ENCODE data around the gene TRIM34. TPM values are rescaled to one million over a fixed set of nuclear protein-coding genes. Genes with fewer than 3 reads are reported as not detected.
A peak's percentile ranks its signal among the peaks of the same experiment; 100 is the strongest.

The TRIM34 gene
- total and polyA plus RNA-seq, 10 of the 15 experiments (the other 5 are each of a cell fraction or from before 2014, with no cell fraction given), result 16.7 to 51.4 (median 21.5) TPM

- in situ Hi-C loops (cut with MboI), result loop anchor here (5.0 kb wide), 1 partner anchor 197 kb away; no protein-coding TSS in a partner anchor
- 50% methylated on average over 4 of the region's 4 CpGs for WGBS (ENCODE audit: insufficient coverage, insufficient replicate concordance, low lambda C conversion rate, missing lambda C conversion rate)
- ATAC-seq (no peak), DNase-seq (ENCODE audit: low read depth, low spot score) (no peak), FAIRE-seq (no peak)
- no peak overlapping the region for H2AFZ ChIP-seq (ENCODE audit: control insufficient read depth, low read depth, low read length)
- no peak overlapping the region for H3K4me3 ChIP-seq
- no peaks in the 10 kb centered on the region; the same call in 1 of the 2 replicates for H4K20me1 ChIP-seq (ENCODE audit: control insufficient read depth, insufficient read depth)
- ChIA-PET POLR2A (no interaction called here), RAD21 (ENCODE audit: unreplicated experiment) (interaction anchor here (1.4 kb wide), 1 partner anchor 27 kb away, joined by 3 read pairs; no protein-coding TSS in a partner anchor), CTCF (interaction anchor here (0.7 to 2.0 kb wide), 5 partner anchors 7 to 204 kb away, joined by 3 to 5 read pairs (median 3); partner anchors contain the start of genes OR52N2 and TRIM34), SMC1A (ENCODE audit: uncharacterized antibody, unreplicated experiment) (interaction anchor here (0.7 to 1.4 kb wide), 5 partner anchors 17 to 267 kb away, joined by 3 to 4 read pairs (median 3); partner anchors contain the start of gene TRIM5)
- no peak overlapping the region for H3K4me2 ChIP-seq (ENCODE audit: control insufficient read depth, insufficient read depth)
- no peaks in the 10 kb centered on the region for H3K79me2 ChIP-seq (ENCODE audit: control insufficient read depth, insufficient read depth, low read length)
- BruUV-seq (replicated peaks), result no TSS peak
- H3K27me3 ChIP-seq (replicated peaks in 1 of 2; ENCODE audit: control insufficient read depth in 2 of 2, insufficient read depth in 2 of 2, low read length in 1 of 2), result no peaks in the 10 kb centered on the region
- no peak overlapping the region for H3K27ac ChIP-seq (ENCODE audit: control insufficient read depth, insufficient read depth)
- intact Hi-C loops (cut with micrococcal nuclease; ENCODE audit: unreplicated experiment), result no loop called here
- 0 out of 4 replicates have a peak, but pooled peaks cover 0 to 2% of the 10 kb centered on the region in 2 experiments for H3K36me3 ChIP-seq (ENCODE audit: control insufficient read depth in 2 of 2, insufficient read depth in 2 of 2, low read length in 1 of 2)
- no peaks in the 10 kb centered on the region for H3K9me3 ChIP-seq (replicated peaks; ENCODE audit: control insufficient read depth, insufficient read depth, low read length)
- TF ChIP-seq BHLHE40 (IDR thresholded peaks at IDR 0.05; ENCODE audit: borderline replicate concordance in 1 of 2, low read depth in 2 of 2, low read length in 1 of 2) (no peak), RFX5 (IDR thresholded peaks at IDR 0.05; ENCODE audit: low read depth, low read length) (no peak), NR2F1 (conservative IDR thresholded peaks at IDR 0.05) (no peak), RAD51 (IDR thresholded peaks at IDR 0.05) (no peak), FOXM1 (IDR thresholded peaks at IDR 0.05; ENCODE audit: low read depth, low read length) (no peak)
- no peak overlapping the region for H3K9ac ChIP-seq (ENCODE audit: control insufficient read depth, insufficient read depth, low read length)
- no peaks in the 10 kb centered on the region for H3K4me1 ChIP-seq (ENCODE audit: control insufficient read depth, insufficient read depth, low read length)
Measured at GRCh38 chr11:5604896-5605295, 19.9 kb upstream of the TRIM34 start.

- no peaks in the 10 kb centered on the region for H3K27me3 ChIP-seq (replicated peaks in 1 of 2; ENCODE audit: control insufficient read depth in 2 of 2, insufficient read depth in 2 of 2, low read length in 1 of 2)
- no peaks in the 10 kb centered on the region; the same call in 1 of the 2 replicates for H3K4me1 ChIP-seq (ENCODE audit: control insufficient read depth, insufficient read depth, low read length)
- 29% methylated on average over 5 of the region's 5 CpGs for WGBS (ENCODE audit: insufficient coverage, insufficient replicate concordance, low lambda C conversion rate, missing lambda C conversion rate)
- intact Hi-C loops (cut with micrococcal nuclease; ENCODE audit: unreplicated experiment), result no loop called here
- CTCF ChIA-PET, result interaction anchor here (0.8 to 1.4 kb wide), 7 partner anchors 9 to 285 kb away, joined by 3 to 6 read pairs (median 3); partner anchors contain the start of genes TRIM34, TRIM5 and TRIM6
- no peaks in the 10 kb centered on the region; the same call in 1 of the 2 replicates for H4K20me1 ChIP-seq (ENCODE audit: control insufficient read depth, insufficient read depth)
- SMC1A ChIA-PET (ENCODE audit: uncharacterized antibody, unreplicated experiment), result interaction anchor here (0.9 to 2.1 kb wide), 11 partner anchors 21 to 285 kb away, joined by 3 to 14 read pairs (median 4); partner anchors contain the start of gene TRIM5
- in situ Hi-C loops (cut with MboI), result no loop called here
- POLR2A ChIA-PET, result interaction anchor here (1.2 kb wide), 1 partner anchor 72 kb away, joined by 4 read pairs; no protein-coding TSS in a partner anchor
- no peak overlapping the region for H3K4me3 ChIP-seq
- no peak for DNase-seq (ENCODE audit: low read depth, low spot score)
- H3K9me3 ChIP-seq (replicated peaks; ENCODE audit: control insufficient read depth, insufficient read depth, low read length), result no peaks in the 10 kb centered on the region
- BruUV-seq (replicated peaks), result no TSS peak
- RAD21 ChIA-PET (ENCODE audit: unreplicated experiment), result interaction anchor here (1.1 to 1.4 kb wide), 2 partner anchors 26 to 79 kb away, joined by 3 read pairs; partner anchors contain the start of gene TRIM5
- H3K4me2 ChIP-seq (ENCODE audit: control insufficient read depth, insufficient read depth), result no peak overlapping the region
- no peaks in the 10 kb centered on the region for H3K79me2 ChIP-seq (ENCODE audit: control insufficient read depth, insufficient read depth, low read length)
- ATAC-seq, result peak; percentile 77
- no peak overlapping the region for H3K27ac ChIP-seq (ENCODE audit: control insufficient read depth, insufficient read depth)
- H3K9ac ChIP-seq (ENCODE audit: control insufficient read depth, insufficient read depth, low read length), result no peak overlapping the region
- no peak overlapping the region for H2AFZ ChIP-seq (ENCODE audit: control insufficient read depth, low read depth, low read length)
- peaks cover 0 to 2% of the 10 kb centered on the region in 2 experiments; a peak in 1 of 4 replicates for H3K36me3 ChIP-seq (ENCODE audit: control insufficient read depth in 2 of 2, insufficient read depth in 2 of 2, low read length in 1 of 2)
- FAIRE-seq, result no peak
- TF ChIP-seq HCFC1 (IDR thresholded peaks at IDR 0.05; ENCODE audit: low read length), result no peak
- TF ChIP-seq RELA (IDR thresholded peaks at IDR 0.05; ENCODE audit: borderline replicate concordance, partially characterized antibody), result no peak
- TF ChIP-seq FOS (IDR thresholded peaks at IDR 0.05; ENCODE audit: borderline replicate concordance, extremely low read depth, insufficient read length), result no peak
- TF ChIP-seq RAD21 (IDR thresholded peaks at IDR 0.05; ENCODE audit: insufficient read depth, low read depth, low read length), result 0 out of 2 replicates have a peak, but pooled peaks have one; percentile 18
- no peak for TF ChIP-seq TARDBP (IDR thresholded peaks at IDR 0.05; ENCODE audit: borderline replicate concordance)
- no peak for TF ChIP-seq ZBTB4 (CRISPR knock-in tag; IDR thresholded peaks at IDR 0.05)
Measured at GRCh38 chr11:5605849-5606248, 19.0 kb upstream of the TRIM34 start.
